ENCODE data around the gene FTCD.

The FTCD gene

DNA sequence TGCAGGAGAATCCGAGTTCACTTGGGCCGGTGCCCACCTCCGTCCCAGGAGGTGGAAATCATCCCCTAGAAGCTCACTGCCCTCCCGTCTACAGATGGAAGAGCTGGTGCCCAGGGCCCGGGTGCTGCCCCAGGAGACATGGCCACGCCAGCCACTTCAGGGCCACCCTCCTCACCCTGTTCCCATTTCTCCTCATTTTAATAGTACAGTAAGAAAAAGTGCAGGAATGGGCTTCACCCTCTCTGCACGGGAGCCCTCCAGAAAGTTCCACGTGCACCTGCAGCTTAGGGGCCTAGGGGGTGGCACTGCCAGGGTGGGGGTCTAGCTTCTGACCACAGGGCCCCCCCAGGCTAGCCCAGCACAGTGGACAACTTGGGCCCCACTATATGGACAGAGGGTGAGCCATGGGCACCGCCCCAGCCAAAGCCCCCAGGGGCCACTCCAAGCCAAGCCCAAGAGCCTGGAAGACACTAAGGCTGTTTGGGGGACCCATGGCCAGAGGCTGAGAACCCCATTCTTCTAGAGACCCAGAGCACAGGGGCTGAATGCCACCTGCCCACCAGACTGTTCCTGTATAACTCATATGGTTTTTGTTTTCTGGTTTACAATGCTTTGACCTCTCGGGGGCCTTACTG is 3.4 kb upstream of the FTCD start:
- Mint-ChIP-seq H3K4me3 (no peak overlapping the region), H3K27me3 (peaks cover 0 to 14% of the 10 kb centered on the region in 2 donors), H3K27ac (peak overlapping the region in 1 of 2 donors; percentile 12), H3K4me1 (ENCODE audit: low read depth in 2 of 2) (no peaks in the 10 kb centered on the region), H3K36me3 (ENCODE audit: insufficient read depth) (peaks cover 2% of the 10 kb centered on the region), H3K9me3 (no peaks in the 10 kb centered on the region)
- ATAC-seq (replicated peaks) (no peak), DNase-seq (no peak)

DNA sequence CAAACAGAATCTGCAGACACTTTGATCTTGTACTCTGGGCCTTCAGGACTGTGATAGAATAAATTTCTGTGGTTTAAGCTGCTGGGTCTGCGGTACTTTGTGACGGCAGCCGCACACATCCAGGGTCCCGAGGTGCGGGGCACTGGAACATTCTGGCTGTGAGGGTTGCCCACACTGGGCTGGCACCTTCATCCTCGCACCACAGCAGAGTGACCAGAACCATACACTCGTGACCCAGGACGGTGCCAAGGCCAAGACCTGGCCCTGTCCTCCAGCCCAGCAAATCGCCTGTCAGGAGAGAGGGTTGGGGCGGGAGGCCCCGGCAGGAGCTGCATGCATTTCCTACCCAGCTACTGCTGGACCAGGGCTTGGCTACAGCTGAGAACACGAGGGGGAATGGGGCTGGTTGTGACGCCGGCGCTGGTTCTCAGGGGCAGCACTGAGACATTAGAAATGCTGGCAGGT is 2.6 kb upstream of the FTCD start:
- no peaks in the 10 kb centered on the region for H3K4me1 Mint-ChIP-seq (ENCODE audit: low read depth in 2 of 2)
- ATAC-seq (replicated peaks) (no peak), DNase-seq (no peak)
- peak overlapping the region; percentile 12 to 23 for H3K27ac Mint-ChIP-seq
- peaks cover 2% of the 10 kb centered on the region for H3K36me3 Mint-ChIP-seq (ENCODE audit: insufficient read depth)
- H3K9me3 Mint-ChIP-seq = no peaks in the 10 kb centered on the region
- H3K27me3 Mint-ChIP-seq = peaks cover 0 to 6% of the 10 kb centered on the region in 2 donors
- H3K4me3 Mint-ChIP-seq = no peak overlapping the region

DNA sequence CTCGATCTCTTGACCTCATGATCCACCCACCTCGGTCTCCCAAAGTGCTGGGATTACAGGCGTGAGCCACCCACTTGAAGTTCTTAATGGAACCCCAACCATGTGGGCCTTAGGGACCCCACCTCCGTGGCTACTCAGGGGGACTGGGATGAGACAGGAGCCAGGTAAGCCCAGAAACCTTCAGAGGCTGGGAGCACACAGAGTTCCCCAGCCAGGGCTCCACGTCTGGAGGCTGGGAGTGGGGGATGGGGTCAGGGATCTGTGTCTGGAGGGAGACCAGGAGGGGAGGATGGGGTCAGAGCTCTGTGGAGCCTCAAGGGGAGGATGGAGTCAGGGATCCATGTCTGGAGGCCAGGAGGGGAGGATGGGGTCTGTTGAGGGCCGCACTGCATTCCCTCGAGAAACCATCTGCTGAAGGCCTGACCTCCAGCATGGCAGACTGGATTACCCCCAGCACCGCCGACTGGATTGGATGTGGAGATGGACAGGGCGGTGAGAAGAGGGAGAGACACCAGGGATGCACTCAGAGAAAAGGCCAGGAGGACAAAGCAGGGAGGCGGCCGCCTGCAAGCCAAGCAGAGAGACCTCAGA is 2.1 kb upstream of the FTCD start:
- Mint-ChIP-seq H3K27me3 (peaks cover 0 to 1% of the 10 kb centered on the region in 2 donors), H3K9me3 (no peaks in the 10 kb centered on the region), H3K4me3 (no peak overlapping the region), H3K4me1 (ENCODE audit: low read depth in 2 of 2) (peaks cover 0 to 1% of the 10 kb centered on the region in 2 donors), H3K36me3 (ENCODE audit: insufficient read depth) (peaks cover under 1% of the 10 kb centered on the region), H3K27ac (peak overlapping the region; percentile 12 to 23)
- DNase-seq = no peak
- no peak for ATAC-seq (replicated peaks)

DNA sequence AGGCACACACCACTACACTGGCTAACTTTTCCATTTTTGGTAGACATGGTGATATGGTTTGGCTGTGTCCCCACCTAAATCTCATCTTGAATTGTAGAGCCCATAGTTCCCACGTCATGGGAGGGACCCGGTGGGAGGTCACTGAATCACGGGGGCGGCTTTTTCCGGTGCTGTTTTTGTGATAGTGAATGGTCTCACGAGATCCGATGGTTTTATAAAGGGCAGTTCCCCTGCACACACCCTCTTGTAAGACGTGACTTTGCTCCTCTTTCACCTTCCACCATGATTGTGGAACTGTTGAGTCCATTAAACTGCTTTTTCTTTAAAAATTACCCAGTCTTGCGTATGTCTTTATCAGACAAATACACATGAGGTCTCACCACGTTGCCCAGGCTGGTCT is 1.3 kb upstream of the FTCD start:
- no peak for DNase-seq
- Mint-ChIP-seq H3K4me3 (no peak overlapping the region), H3K9me3 (no peaks in the 10 kb centered on the region), H3K27me3 (no peaks in the 10 kb centered on the region), H3K27ac (no peak overlapping the region), H3K36me3 (ENCODE audit: insufficient read depth) (no peaks in the 10 kb centered on the region), H3K4me1 (ENCODE audit: low read depth in 2 of 2) (peaks cover 0 to 1% of the 10 kb centered on the region in 2 donors)
- ATAC-seq (replicated peaks) = no peak

DNA sequence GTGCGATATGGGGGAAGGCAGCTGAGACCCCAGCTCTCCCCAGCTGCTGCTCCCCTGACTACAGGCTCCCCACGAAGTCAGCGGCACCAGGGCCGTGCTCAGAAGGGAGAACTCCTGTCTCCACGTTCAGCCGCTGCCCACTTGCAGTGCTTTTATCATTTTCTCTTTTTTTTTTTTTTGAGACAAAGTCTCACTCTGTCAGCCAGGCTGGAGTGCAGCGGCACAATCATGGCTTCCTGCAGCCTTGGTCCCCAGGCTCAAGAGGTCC is 933 bp upstream of the FTCD start:
- no peak overlapping the region for H3K27ac Mint-ChIP-seq
- no peaks in the 10 kb centered on the region for H3K27me3 Mint-ChIP-seq
- no peaks in the 10 kb centered on the region for H3K9me3 Mint-ChIP-seq
- no peak for DNase-seq
- no peak overlapping the region for H3K4me3 Mint-ChIP-seq
- no peaks in the 10 kb centered on the region for H3K36me3 Mint-ChIP-seq (ENCODE audit: insufficient read depth)
- H3K4me1 Mint-ChIP-seq (ENCODE audit: low read depth in 2 of 2) = peaks cover 0 to 1% of the 10 kb centered on the region in 2 donors
- ATAC-seq (replicated peaks) = no peak

- no peaks in the 10 kb centered on the region for H3K27me3 Mint-ChIP-seq
- no peak overlapping the region for H3K4me3 Mint-ChIP-seq
- no peak overlapping the region for H3K27ac Mint-ChIP-seq
- no peak for DNase-seq
- no peaks in the 10 kb centered on the region for H3K9me3 Mint-ChIP-seq
- H3K4me1 Mint-ChIP-seq (ENCODE audit: low read depth in 2 of 2) = peaks cover 0 to 1% of the 10 kb centered on the region in 2 donors
- no peaks in the 10 kb centered on the region for H3K36me3 Mint-ChIP-seq (ENCODE audit: insufficient read depth)
- ATAC-seq (replicated peaks) = no peak
These were observed 345 bp downstream of the FTCD start for GRCh38 chr21:46154955-46155513.

DNA sequence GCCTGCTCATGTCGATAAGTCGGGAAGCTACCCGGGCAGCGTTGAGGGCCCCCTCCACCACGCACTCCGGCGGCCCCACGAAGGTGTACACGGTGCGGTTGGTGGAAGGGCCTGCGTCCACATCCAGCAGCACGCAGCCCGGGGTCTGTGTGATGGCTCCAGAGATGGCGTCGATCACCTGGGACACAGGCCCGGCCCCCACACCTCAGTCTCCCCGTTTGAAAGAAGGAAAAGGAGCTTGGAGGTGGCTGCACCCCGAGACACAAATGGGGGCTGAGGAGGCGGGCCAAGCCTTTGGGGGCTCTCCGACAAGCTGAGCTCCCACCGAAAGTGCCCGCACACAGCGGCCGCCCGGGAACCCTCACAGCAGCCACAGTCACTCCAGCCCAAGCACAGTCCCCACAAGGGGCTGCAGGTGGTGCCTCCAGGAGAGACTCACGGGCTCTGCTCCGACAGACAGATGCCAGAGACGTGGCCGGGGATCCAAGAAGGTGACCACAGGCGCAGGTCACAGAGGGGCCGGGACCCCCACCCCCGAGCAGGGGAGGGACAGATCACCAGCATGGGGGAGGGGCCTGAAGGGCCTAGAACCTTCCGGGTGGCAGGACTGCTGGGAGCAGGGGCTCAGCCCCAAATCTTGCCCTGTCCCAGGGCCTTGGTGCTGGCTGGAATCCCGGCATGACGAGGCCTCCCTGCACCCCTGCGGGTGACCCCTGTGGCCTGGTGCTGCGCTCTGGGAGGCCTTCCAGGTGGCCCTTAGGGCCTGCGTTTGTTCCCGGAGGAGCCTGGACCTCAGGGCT is 1.0 kb downstream of the FTCD start:
- DNase-seq = no peak
- Mint-ChIP-seq H3K4me3 (no peak overlapping the region), H3K4me1 (ENCODE audit: low read depth in 2 of 2) (peaks cover 0 to 1% of the 10 kb centered on the region in 2 donors), H3K27ac (no peak overlapping the region), H3K9me3 (no peaks in the 10 kb centered on the region), H3K36me3 (ENCODE audit: insufficient read depth) (no peaks in the 10 kb centered on the region), H3K27me3 (no peaks in the 10 kb centered on the region)
- no peak for ATAC-seq (replicated peaks)

GRCh38 chr21:46153247-46154154 is 1.9 kb downstream of the FTCD start:
- H3K4me1 Mint-ChIP-seq (ENCODE audit: low read depth in 2 of 2) = peaks cover 0 to 1% of the 10 kb centered on the region in 2 donors
- DNase-seq (peak in 2 of 3 experiments; percentile 24 to 25), ATAC-seq (replicated peaks) (peak; percentile 55)
- H3K9me3 Mint-ChIP-seq = no peaks in the 10 kb centered on the region
- H3K4me3 Mint-ChIP-seq = no peak overlapping the region
- no peaks in the 10 kb centered on the region for H3K27me3 Mint-ChIP-seq
- no peak overlapping the region for H3K27ac Mint-ChIP-seq
- no peaks in the 10 kb centered on the region for H3K36me3 Mint-ChIP-seq (ENCODE audit: insufficient read depth)

GRCh38 chr21:46152927-46153246 is 2.5 kb downstream of the FTCD start:
- no peaks in the 10 kb centered on the region for H3K9me3 Mint-ChIP-seq
- H3K27ac Mint-ChIP-seq = no peak overlapping the region
- H3K4me3 Mint-ChIP-seq = no peak overlapping the region
- no peak for DNase-seq
- peaks cover 0 to 1% of the 10 kb centered on the region in 2 donors for H3K4me1 Mint-ChIP-seq (ENCODE audit: low read depth in 2 of 2)
- H3K27me3 Mint-ChIP-seq = no peaks in the 10 kb centered on the region
- no peaks in the 10 kb centered on the region for H3K36me3 Mint-ChIP-seq (ENCODE audit: insufficient read depth)
- no peak for ATAC-seq (replicated peaks)

- no peak for ATAC-seq (replicated peaks)
- peaks cover 0 to 1% of the 10 kb centered on the region in 2 donors for H3K4me1 Mint-ChIP-seq (ENCODE audit: low read depth in 2 of 2)
- no peaks in the 10 kb centered on the region for H3K36me3 Mint-ChIP-seq (ENCODE audit: insufficient read depth)
- no peak overlapping the region for H3K4me3 Mint-ChIP-seq
- no peak overlapping the region for H3K27ac Mint-ChIP-seq
- no peaks in the 10 kb centered on the region for H3K9me3 Mint-ChIP-seq
- no peak for DNase-seq
- no peaks in the 10 kb centered on the region for H3K27me3 Mint-ChIP-seq
These were observed 3.1 kb downstream of the FTCD start for GRCh38 chr21:46151989-46152926.

GRCh38 chr21:46151261-46151988 is 4.0 kb downstream of the FTCD start:
- Mint-ChIP-seq H3K9me3 (no peaks in the 10 kb centered on the region), H3K36me3 (ENCODE audit: insufficient read depth) (no peaks in the 10 kb centered on the region), H3K27me3 (no peaks in the 10 kb centered on the region), H3K4me1 (ENCODE audit: low read depth in 2 of 2) (peaks cover 0 to 1% of the 10 kb centered on the region in 2 donors), H3K4me3 (no peak overlapping the region), H3K27ac (no peak overlapping the region)
- DNase-seq (no peak), ATAC-seq (replicated peaks) (no peak)
